ENCODE data around the gene TARDBP. TPM values are rescaled to one million over a fixed set of nuclear protein-coding genes. Genes with fewer than 3 reads are reported as not detected.

Gene TARDBP
- total RNA-seq, 1 experiment from 2014 or later: 283 TPM

DNA sequence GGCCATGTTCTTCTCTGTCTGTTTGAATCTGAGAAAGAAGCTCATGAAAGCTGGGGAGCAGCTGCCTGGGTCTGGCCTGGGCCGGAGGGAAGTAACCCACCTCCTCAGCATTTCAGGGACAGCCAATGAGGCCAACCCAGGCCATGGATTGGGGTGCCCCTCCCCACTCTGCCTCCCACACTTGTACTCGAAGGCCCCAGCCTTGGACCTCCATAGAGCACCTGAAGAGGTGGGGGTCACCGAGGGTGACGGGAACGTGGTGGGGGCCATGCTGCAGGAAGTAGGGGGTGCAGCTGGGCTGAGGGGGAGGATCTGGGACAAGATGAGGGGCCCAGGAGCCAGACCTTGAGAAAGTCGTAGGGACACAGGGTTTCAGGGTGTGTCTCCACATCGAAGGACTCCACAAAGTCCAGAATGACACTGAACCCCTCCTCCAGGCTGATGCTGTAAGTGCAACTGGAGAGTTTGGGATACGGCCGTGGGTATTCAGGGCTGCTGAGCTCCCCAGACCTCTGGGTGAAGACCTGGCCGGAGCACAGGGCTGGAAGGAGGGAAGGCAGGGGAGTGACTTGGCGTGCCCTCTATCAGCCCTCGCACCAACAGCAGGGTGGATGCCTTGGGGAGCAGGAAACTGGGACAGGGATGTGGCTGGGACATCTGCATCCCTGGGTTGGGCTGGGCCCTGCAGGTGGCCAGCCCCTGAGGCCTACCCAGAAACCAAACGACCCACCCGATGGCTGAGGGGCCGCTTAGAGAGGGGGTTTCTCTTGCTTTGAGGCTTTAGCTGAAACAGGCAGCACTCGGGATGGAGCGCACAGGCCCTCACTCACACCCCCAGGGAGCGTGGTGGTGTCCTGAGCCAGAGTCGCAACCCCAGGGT lies 30.8 kb downstream of the TARDBP start:
- TF ChIP-seq EZH2 (IDR thresholded peaks at IDR 0.05; ENCODE audit: borderline replicate concordance, low read depth, low read length, poor library complexity, severe bottlenecking): no peak
- TF ChIP-seq, protein P1, sequence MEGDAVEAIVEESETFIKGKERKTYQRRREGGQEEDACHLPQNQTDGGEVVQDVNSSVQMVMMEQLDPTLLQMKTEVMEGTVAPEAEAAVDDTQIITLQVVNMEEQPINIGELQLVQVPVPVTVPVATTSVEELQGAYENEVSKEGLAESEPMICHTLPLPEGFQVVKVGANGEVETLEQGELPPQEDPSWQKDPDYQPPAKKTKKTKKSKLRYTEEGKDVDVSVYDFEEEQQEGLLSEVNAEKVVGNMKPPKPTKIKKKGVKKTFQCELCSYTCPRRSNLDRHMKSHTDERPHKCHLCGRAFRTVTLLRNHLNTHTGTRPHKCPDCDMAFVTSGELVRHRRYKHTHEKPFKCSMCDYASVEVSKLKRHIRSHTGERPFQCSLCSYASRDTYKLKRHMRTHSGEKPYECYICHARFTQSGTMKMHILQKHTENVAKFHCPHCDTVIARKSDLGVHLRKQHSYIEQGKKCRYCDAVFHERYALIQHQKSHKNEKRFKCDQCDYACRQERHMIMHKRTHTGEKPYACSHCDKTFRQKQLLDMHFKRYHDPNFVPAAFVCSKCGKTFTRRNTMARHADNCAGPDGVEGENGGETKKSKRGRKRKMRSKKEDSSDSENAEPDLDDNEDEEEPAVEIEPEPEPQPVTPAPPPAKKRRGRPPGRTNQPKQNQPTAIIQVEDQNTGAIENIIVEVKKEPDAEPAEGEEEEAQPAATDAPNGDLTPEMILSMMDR (conservative IDR thresholded peaks at IDR 0.05; ENCODE audit: low read depth, low read length): no peak
- intact Hi-C loops (cut with micrococcal nuclease; ENCODE audit: unreplicated experiment): no loop called here
- Histone ChIP-seq H3K27ac (ENCODE audit: low read depth, low read length, poor library complexity, severe bottlenecking) (no peak overlapping the region), H3K4me3 (ENCODE audit: low read depth, low read length, poor library complexity, severe bottlenecking) (no peak overlapping the region), H3K36me3 (ENCODE audit: insufficient read depth, low read length, poor library complexity, severe bottlenecking) (no peaks in the 10 kb centered on the region), H3K9me3 (ENCODE audit: low read depth, low read length, poor library complexity, severe bottlenecking) (no peaks in the 10 kb centered on the region), H3K27me3 (replicated peaks; ENCODE audit: insufficient read depth, low read depth, low read length, poor library complexity) (no peaks in the 10 kb centered on the region), H3K4me1 (ENCODE audit: insufficient read depth, low read length, poor library complexity, severe bottlenecking) (no peaks in the 10 kb centered on the region)
- POLR2A ChIA-PET (ENCODE audit: low non-redundant PET): no interaction called here
- CTCF ChIA-PET: no interaction called here
- no TSS peak for BruUV-seq (replicated peaks)
- no peak for DNase-seq (ENCODE audit: low spot score)

- Histone ChIP-seq H3K9me3 (ENCODE audit: low read depth, low read length, poor library complexity, severe bottlenecking) (no peaks in the 10 kb centered on the region), H3K27ac (ENCODE audit: low read depth, low read length, poor library complexity, severe bottlenecking) (no peak overlapping the region), H3K4me3 (ENCODE audit: low read depth, low read length, poor library complexity, severe bottlenecking) (no peak overlapping the region), H3K36me3 (ENCODE audit: insufficient read depth, low read length, poor library complexity, severe bottlenecking) (no peaks in the 10 kb centered on the region), H3K27me3 (replicated peaks; ENCODE audit: insufficient read depth, low read depth, low read length, poor library complexity) (no peaks in the 10 kb centered on the region), H3K4me1 (ENCODE audit: insufficient read depth, low read length, poor library complexity, severe bottlenecking) (no peaks in the 10 kb centered on the region)
- CTCF ChIA-PET: no interaction called here
- intact Hi-C loops (cut with micrococcal nuclease; ENCODE audit: unreplicated experiment): no loop called here
- no peak for DNase-seq (ENCODE audit: low spot score)
- no TSS peak for BruUV-seq (replicated peaks)
- TF ChIP-seq, protein P1 (conservative IDR thresholded peaks at IDR 0.05; ENCODE audit: low read depth, low read length): no peak
- no peak for TF ChIP-seq EZH2 (IDR thresholded peaks at IDR 0.05; ENCODE audit: borderline replicate concordance, low read depth, low read length, poor library complexity, severe bottlenecking)
- POLR2A ChIA-PET (ENCODE audit: low non-redundant PET): no interaction called here
Measured at GRCh38 chr1:11044086-11044848, 31.8 kb downstream of the TARDBP start.

DNA sequence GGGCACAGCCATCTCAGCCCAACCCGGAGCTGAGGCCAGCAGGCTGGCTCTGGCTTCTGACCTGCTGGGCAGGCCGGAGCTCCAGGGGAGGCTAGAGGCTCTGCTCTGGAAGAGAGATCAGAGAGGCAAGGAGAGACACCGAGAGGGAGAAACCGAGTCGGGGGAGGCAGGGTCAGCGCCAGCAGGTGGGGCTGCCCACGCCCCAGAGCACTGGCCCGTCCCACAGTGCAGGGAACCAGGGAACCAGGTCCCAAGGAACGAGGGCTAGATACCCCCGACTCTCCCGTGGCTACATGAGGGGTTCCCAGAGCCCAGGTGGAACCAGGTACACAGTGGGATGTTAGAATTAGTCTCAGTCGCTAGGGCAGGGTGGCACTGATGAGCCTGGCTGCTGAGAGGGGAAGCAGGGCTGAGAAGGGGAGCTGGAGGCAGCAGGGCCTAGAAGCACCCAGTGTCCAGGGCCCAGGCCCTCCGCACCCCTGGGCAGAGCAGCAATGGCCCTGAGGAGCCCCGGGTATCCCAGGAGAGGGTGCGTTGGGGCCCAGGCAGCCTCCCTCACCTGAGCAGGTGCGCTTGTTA lies 32.5 kb downstream of the TARDBP start:
- no TSS peak for BruUV-seq (replicated peaks)
- Histone ChIP-seq H3K36me3 (ENCODE audit: insufficient read depth, low read length, poor library complexity, severe bottlenecking) (no peaks in the 10 kb centered on the region), H3K4me1 (ENCODE audit: insufficient read depth, low read length, poor library complexity, severe bottlenecking) (no peaks in the 10 kb centered on the region), H3K9me3 (ENCODE audit: low read depth, low read length, poor library complexity, severe bottlenecking) (no peaks in the 10 kb centered on the region), H3K27me3 (replicated peaks; ENCODE audit: insufficient read depth, low read depth, low read length, poor library complexity) (no peaks in the 10 kb centered on the region), H3K27ac (ENCODE audit: low read depth, low read length, poor library complexity, severe bottlenecking) (no peak overlapping the region), H3K4me3 (ENCODE audit: low read depth, low read length, poor library complexity, severe bottlenecking) (no peak overlapping the region)
- POLR2A ChIA-PET (ENCODE audit: low non-redundant PET): no interaction called here
- TF ChIP-seq, protein P1 (conservative IDR thresholded peaks at IDR 0.05; ENCODE audit: low read depth, low read length): no peak
- TF ChIP-seq EZH2 (IDR thresholded peaks at IDR 0.05; ENCODE audit: borderline replicate concordance, low read depth, low read length, poor library complexity, severe bottlenecking): no peak
- no peak for DNase-seq (ENCODE audit: low spot score)
- intact Hi-C loops (cut with micrococcal nuclease; ENCODE audit: unreplicated experiment): no loop called here
- CTCF ChIA-PET: no interaction called here
